IPS-20b (cell line): Measurements from ENCODE around the gene RHOU.

Experiments
- H3K27ac ChIP-seq: one replicate; pipeline ENCODE4 v1.5.1; 2013; ENCODE audit warnings: low read length
- H3K27me3 ChIP-seq: 2 replicates; pipeline ENCODE4 v1.6.1; 2013; ENCODE audit warnings: mild to moderate bottlenecking, low read length, inconsistent platforms; ENCODE audit not compliant: insufficient read depth
- H3K36me3 ChIP-seq: 2 replicates; pipeline ENCODE4 v1.6.1; 2013; ENCODE audit warnings: low read depth, mild to moderate bottlenecking, inconsistent platforms, low read length, moderate library complexity; ENCODE audit not compliant: insufficient read depth
- H3K4me1 ChIP-seq: 2 replicates; pipeline ENCODE4 v1.6.1; 2013; ENCODE audit warnings: mild to moderate bottlenecking, control low read depth, inconsistent platforms, low read length, moderate library complexity; ENCODE audit not compliant: insufficient read depth
- H3K4me3 ChIP-seq: 2 replicates; pipeline ENCODE4 v1.5.1; 2013; ENCODE audit warnings: mild to moderate bottlenecking, low read length, inconsistent platforms
- H3K9ac ChIP-seq: 2 replicates; pipeline ENCODE4 v1.6.1; 2013; ENCODE audit warnings: low read depth, mild to moderate bottlenecking, inconsistent platforms, low read length, moderate library complexity
- H3K9me3 ChIP-seq: 2 replicates; pipeline ENCODE4 v1.6.1; 2013; ENCODE audit warnings: mild to moderate bottlenecking, low read depth, low read length, inconsistent platforms; ENCODE audit not compliant: insufficient read depth

Gene RHOU

GRCh38 chr1:228739826-228740225 is 4.5 kb downstream of the RHOU start:
- H3K9me3 ChIP-seq, result no peaks in the 10 kb centered on the region
- no peak overlapping the region for H3K27ac ChIP-seq
- H3K4me1 ChIP-seq, result no peaks in the 10 kb centered on the region
- no peak overlapping the region for H3K4me3 ChIP-seq
- peaks cover 22% of the 10 kb centered on the region for H3K36me3 ChIP-seq
- no peak overlapping the region for H3K9ac ChIP-seq
- H3K27me3 ChIP-seq, result peaks cover 22% of the 10 kb centered on the region

- peaks cover 22% of the 10 kb centered on the region for H3K36me3 ChIP-seq
- H3K27me3 ChIP-seq, result peaks cover 19% of the 10 kb centered on the region; the same call in 1 of the 2 replicates
- no peaks in the 10 kb centered on the region for H3K9me3 ChIP-seq
- no peaks in the 10 kb centered on the region for H3K4me1 ChIP-seq
- H3K9ac ChIP-seq, result no peak overlapping the region
- H3K4me3 ChIP-seq, result no peak overlapping the region
- H3K27ac ChIP-seq, result no peak overlapping the region
Measured at GRCh38 chr1:228740543-228741317, 5.5 kb downstream of the RHOU start.

DNA sequence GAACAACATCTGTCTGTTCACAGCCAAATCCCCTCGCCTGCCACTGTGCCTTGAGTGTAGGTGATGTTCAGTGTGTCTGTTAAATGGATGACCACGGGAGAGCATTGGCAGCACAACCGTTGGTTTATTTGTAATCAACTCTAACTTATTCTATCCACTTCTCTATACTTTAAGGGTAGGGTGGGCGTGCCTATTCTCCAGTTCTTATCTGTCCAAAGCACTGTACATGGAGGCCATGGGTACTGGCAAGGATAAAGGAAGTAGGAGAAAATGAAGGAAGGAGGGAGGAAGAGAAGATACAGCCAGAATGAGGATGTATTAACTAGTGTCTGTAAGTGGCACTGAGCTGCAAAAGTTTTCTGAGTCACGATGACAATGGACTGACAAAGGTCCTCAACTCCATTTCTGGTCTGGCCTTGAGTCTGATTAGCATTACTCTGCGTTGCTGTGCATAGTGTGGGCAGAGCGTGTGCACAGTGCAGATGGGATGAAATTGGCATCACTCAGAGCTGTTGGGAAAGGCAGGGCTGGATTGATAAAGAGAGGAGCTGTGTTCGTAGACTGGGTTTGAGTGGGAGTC is 7.1 kb downstream of the RHOU start:
- Histone ChIP-seq H3K4me3 (no peak overlapping the region), H3K9me3 (no peaks in the 10 kb centered on the region), H3K4me1 (no peaks in the 10 kb centered on the region), H3K36me3 (peaks cover 22% of the 10 kb centered on the region), H3K27me3 (peaks cover 3% of the 10 kb centered on the region; the same call in 1 of the 2 replicates), H3K27ac (no peak overlapping the region), H3K9ac (no peak overlapping the region)

DNA sequence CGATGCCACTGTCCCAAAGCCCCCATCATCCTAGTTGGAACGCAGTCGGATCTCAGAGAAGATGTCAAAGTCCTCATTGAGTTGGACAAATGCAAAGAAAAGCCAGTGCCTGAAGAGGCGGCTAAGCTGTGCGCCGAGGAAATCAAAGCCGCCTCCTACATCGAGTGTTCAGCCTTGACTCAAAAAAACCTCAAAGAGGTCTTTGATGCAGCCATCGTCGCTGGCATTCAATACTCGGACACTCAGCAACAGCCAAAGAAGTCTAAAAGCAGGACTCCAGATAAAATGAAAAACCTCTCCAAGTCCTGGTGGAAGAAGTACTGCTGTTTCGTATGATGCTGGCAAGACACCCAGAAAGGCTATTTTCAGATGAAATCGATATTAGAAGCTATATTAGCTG is 8.1 kb downstream of the RHOU start:
- H3K27me3 ChIP-seq, result no peaks in the 10 kb centered on the region
- no peak overlapping the region for H3K9ac ChIP-seq

GRCh38 chr1:228744356-228744755 is 9.1 kb downstream of the RHOU start:
- no peaks in the 10 kb centered on the region for H3K4me1 ChIP-seq
- peaks cover 17% of the 10 kb centered on the region for H3K36me3 ChIP-seq
- no peak overlapping the region for H3K4me3 ChIP-seq
- no peak overlapping the region for H3K9ac ChIP-seq
- no peaks in the 10 kb centered on the region for H3K9me3 ChIP-seq
- no peaks in the 10 kb centered on the region for H3K27me3 ChIP-seq
- no peak overlapping the region for H3K27ac ChIP-seq

More for the DNA sequence above, 8.1 kb downstream of the RHOU start:
- Histone ChIP-seq H3K4me1 (no peaks in the 10 kb centered on the region), H3K27ac (no peak overlapping the region), H3K36me3 (peaks cover 17% of the 10 kb centered on the region), H3K4me3 (no peak overlapping the region), H3K9me3 (no peaks in the 10 kb centered on the region)

DNA sequence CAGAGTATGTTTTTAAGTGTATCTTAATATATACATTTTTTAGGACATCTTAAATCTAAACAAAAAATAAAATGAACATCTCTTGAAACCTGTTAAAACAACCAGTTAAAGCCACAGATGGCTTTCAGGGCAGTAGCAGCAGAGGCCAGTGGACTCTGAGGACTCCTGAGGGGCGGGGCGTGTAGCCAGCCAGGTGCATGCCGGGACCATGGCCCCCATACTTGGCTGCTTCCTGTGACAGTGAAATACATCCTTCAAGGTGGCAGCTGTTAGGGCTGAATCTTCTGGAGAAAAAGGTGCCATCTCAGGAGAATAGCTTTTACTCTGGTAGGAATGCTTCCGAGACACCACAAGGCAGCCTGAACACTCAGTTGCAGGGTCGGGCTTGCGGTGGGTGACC is 9.6 kb downstream of the RHOU start:
- Histone ChIP-seq H3K27ac (no peak overlapping the region), H3K9ac (no peak overlapping the region), H3K9me3 (no peaks in the 10 kb centered on the region), H3K4me3 (no peak overlapping the region), H3K27me3 (no peaks in the 10 kb centered on the region), H3K36me3 (peaks cover 17% of the 10 kb centered on the region), H3K4me1 (no peaks in the 10 kb centered on the region)

DNA sequence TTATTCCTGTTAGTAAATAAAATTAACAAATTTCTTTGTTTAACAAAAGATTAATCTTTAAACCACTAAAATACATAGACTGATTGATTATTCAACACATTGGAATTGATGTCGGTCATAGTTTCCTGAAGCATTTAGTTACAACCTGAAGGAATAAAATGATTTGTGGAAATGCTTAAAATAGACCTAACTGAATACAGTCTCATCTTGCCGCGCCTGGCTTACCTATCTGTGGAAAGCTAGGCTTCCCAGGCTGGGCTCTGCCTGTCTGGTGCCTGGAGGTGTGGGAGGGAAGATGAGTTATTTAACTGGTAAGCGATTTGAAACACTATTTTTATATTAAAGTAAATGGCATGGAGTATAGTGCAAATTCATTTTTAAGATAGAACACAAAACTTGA is 10.2 kb downstream of the RHOU start:
- Histone ChIP-seq H3K36me3 (peaks cover 17% of the 10 kb centered on the region), H3K4me3 (no peak overlapping the region), H3K27me3 (no peaks in the 10 kb centered on the region), H3K27ac (no peak overlapping the region), H3K9me3 (no peaks in the 10 kb centered on the region), H3K9ac (no peak overlapping the region), H3K4me1 (no peaks in the 10 kb centered on the region)

DNA sequence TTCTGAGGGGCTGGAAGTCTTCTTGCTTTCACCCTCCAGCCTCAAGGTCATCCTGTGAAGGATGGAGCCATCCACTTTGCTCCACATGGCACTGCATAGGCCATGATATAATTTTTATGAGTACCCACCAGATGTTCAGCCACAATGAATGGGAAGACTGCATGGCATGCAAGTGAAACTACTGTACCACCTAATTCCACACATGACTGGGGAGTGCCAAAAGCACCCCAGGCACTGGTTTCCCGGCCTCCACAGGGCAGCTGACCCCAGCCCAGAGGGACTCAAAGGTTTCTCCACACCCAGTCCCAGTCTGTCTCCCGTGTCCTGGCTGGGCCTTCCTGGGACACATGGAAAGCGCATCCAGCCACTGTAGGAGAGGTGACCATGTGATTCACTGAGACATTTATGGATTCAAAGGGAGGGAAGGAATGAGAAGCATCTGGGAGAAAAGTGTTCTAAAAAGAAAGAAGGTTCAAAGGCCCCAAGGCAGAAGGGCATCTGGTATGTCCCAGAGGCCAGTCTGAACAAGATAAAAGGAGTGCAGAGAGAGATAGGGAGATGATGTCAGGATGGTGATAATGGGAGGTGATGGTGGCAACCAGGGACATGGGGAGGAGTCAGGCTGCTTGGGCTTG is 12.1 kb downstream of the RHOU start:
- Histone ChIP-seq H3K4me1 (no peaks in the 10 kb centered on the region), H3K27ac (no peak overlapping the region), H3K9me3 (no peaks in the 10 kb centered on the region), H3K9ac (no peak overlapping the region), H3K4me3 (no peak overlapping the region), H3K36me3 (peaks cover 17% of the 10 kb centered on the region), H3K27me3 (no peaks in the 10 kb centered on the region)

- Histone ChIP-seq H3K27me3 (no peaks in the 10 kb centered on the region), H3K9me3 (no peaks in the 10 kb centered on the region), H3K4me1 (no peaks in the 10 kb centered on the region), H3K9ac (no peak overlapping the region), H3K27ac (no peak overlapping the region), H3K4me3 (no peak overlapping the region), H3K36me3 (peaks cover 17% of the 10 kb centered on the region)
Measured at GRCh38 chr1:228748029-228748428, 12.8 kb downstream of the RHOU start.

- Histone ChIP-seq H3K4me3 (no peak overlapping the region), H3K9ac (no peak overlapping the region), H3K27ac (no peak overlapping the region), H3K9me3 (no peaks in the 10 kb centered on the region), H3K4me1 (no peaks in the 10 kb centered on the region), H3K27me3 (no peaks in the 10 kb centered on the region), H3K36me3 (peaks cover 13% of the 10 kb centered on the region)
Measured at GRCh38 chr1:228748431-228748830, 13.2 kb downstream of the RHOU start.

GRCh38 chr1:228749765-228750164 is 14.5 kb downstream of the RHOU start:
- peaks cover 3% of the 10 kb centered on the region; the same call in 1 of the 2 replicates for H3K4me1 ChIP-seq
- H3K36me3 ChIP-seq, result no peaks in the 10 kb centered on the region; the same call in 1 of the 2 replicates
- H3K9ac ChIP-seq, result no peak overlapping the region
- no peak overlapping the region for H3K27ac ChIP-seq
- no peaks in the 10 kb centered on the region for H3K27me3 ChIP-seq
- no peak overlapping the region for H3K4me3 ChIP-seq
- no peaks in the 10 kb centered on the region for H3K9me3 ChIP-seq

- peaks cover 3% of the 10 kb centered on the region; the same call in 1 of the 2 replicates for H3K4me1 ChIP-seq
- H3K9me3 ChIP-seq, result no peaks in the 10 kb centered on the region
- no peak overlapping the region for H3K4me3 ChIP-seq
- no peak overlapping the region for H3K27ac ChIP-seq
- no peaks in the 10 kb centered on the region for H3K36me3 ChIP-seq
- H3K9ac ChIP-seq, result no peak overlapping the region
- H3K27me3 ChIP-seq, result no peaks in the 10 kb centered on the region
Measured at GRCh38 chr1:228750915-228751314, 15.6 kb downstream of the RHOU start.
